HG02763 (cell line): ENCODE data around the gene ARHGEF10L.
"Not testable (repeated sequence)": the region's sequence is repeated elsewhere in the genome, so short reads cannot be mapped to it uniquely, and the experiment has no call there.

Experiments
- ATAC-seq: cut with Tn5 transposase; IDR thresholded peaks from one replicate; pipeline ENCODE4 v1.9.1; 2021; ENCODE audit warnings: mild to moderate bottlenecking, moderate library complexity; ENCODE audit not compliant: unreplicated experiment

Gene ARHGEF10L

GRCh38 chr1:17539477-17540254 lies at the start of gene ARHGEF10L:
ARHGEF10L (plus strand) TSS chr1:17539698; CDS start chr1:17580596, 40,898 bp downstream.
- ATAC-seq, result no peak

- not testable (repeated sequence) for ATAC-seq
Observed at GRCh38 chr1:17489768-17490417, 49.6 kb upstream of the ARHGEF10L start.

- not testable (repeated sequence) for ATAC-seq
Observed at GRCh38 chr1:17490667-17491066, 48.8 kb upstream of the ARHGEF10L start.

GRCh38 chr1:17494114-17494729 lies 45.3 kb upstream of the ARHGEF10L start:
- no peak for ATAC-seq

GRCh38 chr1:17496419-17496818 lies 43.1 kb upstream of the ARHGEF10L start:
- no peak for ATAC-seq

- no peak for ATAC-seq
Observed at GRCh38 chr1:17498214-17498613, 41.3 kb upstream of the ARHGEF10L start.

GRCh38 chr1:17502326-17502778 lies 37.1 kb upstream of the ARHGEF10L start:
- no peak for ATAC-seq

- no peak for ATAC-seq
Observed at GRCh38 chr1:17503146-17503545, 36.4 kb upstream of the ARHGEF10L start.

- not testable (repeated sequence) for ATAC-seq
Observed at GRCh38 chr1:17507200-17507599, 32.3 kb upstream of the ARHGEF10L start.

GRCh38 chr1:17507915-17508314 lies 31.6 kb upstream of the ARHGEF10L start:
- no peak for ATAC-seq

- ATAC-seq, result no peak
Observed at GRCh38 chr1:17509363-17509762, 30.1 kb upstream of the ARHGEF10L start.

GRCh38 chr1:17510138-17510537 lies 29.4 kb upstream of the ARHGEF10L start:
- ATAC-seq, result no peak

GRCh38 chr1:17511188-17511587 lies 28.3 kb upstream of the ARHGEF10L start:
- no peak for ATAC-seq

- ATAC-seq, result no peak
Observed at GRCh38 chr1:17513131-17513530, 26.4 kb upstream of the ARHGEF10L start.

- ATAC-seq, result no peak
Observed at GRCh38 chr1:17514776-17515175, 24.7 kb upstream of the ARHGEF10L start.

- ATAC-seq, result no peak
Observed at GRCh38 chr1:17515902-17516301, 23.6 kb upstream of the ARHGEF10L start.

- ATAC-seq, result no peak
Observed at GRCh38 chr1:17516303-17517214, 22.9 kb upstream of the ARHGEF10L start.

GRCh38 chr1:17520041-17520440 lies 19.5 kb upstream of the ARHGEF10L start:
- no peak for ATAC-seq

GRCh38 chr1:17520473-17521319 lies 18.8 kb upstream of the ARHGEF10L start:
- no peak for ATAC-seq
